ENCODE measurements around the gene ACAD9. TPM values are rescaled to one million over a fixed set of nuclear protein-coding genes. Genes with fewer than 3 reads are reported as not detected.

ACAD9 gene
- polyA plus RNA-seq = 4.9 and 7.3 TPM in 2 replicates

GRCh38 chr3:128879125-128879969 is at the start of gene ACAD9:
Gene ACAD9, plus strand, starts transcription at chr3:128879620. Its CDS starts 72 bp downstream, at chr3:128879692.

Other genes with a start within 250 kb of the ACAD9 start
- gene RPN1, start 228.8 kb upstream of the ACAD9 start, polyA plus RNA-seq = 34.4 and 41.4 TPM in 2 replicates
- 153 and 158 TPM in 2 replicates for gene RAB7A, start 153.4 kb upstream of the ACAD9 start, polyA plus RNA-seq
- 0.13 and 0.34 TPM in 2 replicates for gene CFAP92, start 114.5 kb downstream of the ACAD9 start, polyA plus RNA-seq
- not detected in 2 replicates for gene EFCC1, start 121.7 kb downstream of the ACAD9 start, polyA plus RNA-seq
- not detected in 2 replicates for gene GP9, start 181.2 kb downstream of the ACAD9 start, polyA plus RNA-seq
- gene RAB43, start 242.2 kb downstream of the ACAD9 start, polyA plus RNA-seq = 0.83 and 1.8 TPM in 2 replicates

Measured in Purkinje cell (primary cell).